Sigmoid colon (tissue), 7 donors: ENCODE data around the gene TM2D3. TPM values are rescaled to one million over a fixed set of nuclear protein-coding genes. Genes with fewer than 3 reads are reported as not detected.
"Not testable (repeated sequence)": the region's sequence is repeated elsewhere in the genome, so short reads cannot be mapped to it uniquely, and the experiment has no call there.

Experiments
- DNase-seq: peaks from one replicate; pipeline ENCODE4 v3.0.0-alpha.2; 2019
- H3K27ac ChIP-seq, 4 donors: fragments of 200-600 bp; sonication (generic); one replicate each; pipeline ENCODE4 v1.5.1; 2016 to 2019; ENCODE audit warnings: mild to moderate bottlenecking in 1 of 4
- H3K27me3 ChIP-seq, 3 donors: fragments of 200-600 bp; sonication (generic); one replicate each; pipeline ENCODE4 v1.5.1; 2019; ENCODE audit warnings: mild to moderate bottlenecking in 1 of 3
- H3K36me3 ChIP-seq, 4 donors: fragments of 200-600 bp; sonication (generic); one replicate each; pipeline ENCODE4 v1.5.1; 2016 to 2019
- H3K4me1 ChIP-seq, 4 donors: fragments of 200-600 bp; sonication (generic); one replicate each; pipeline ENCODE4 v1.5.1; 2017 to 2019
- H3K4me3 ChIP-seq, 4 donors: fragments of 200-600 bp; sonication (generic); one replicate each; pipeline ENCODE4 v1.5.1; 2017 to 2019; ENCODE audit warnings: mild to moderate bottlenecking in 2 of 4, moderate library complexity in 1 of 4
- H3K9me3 ChIP-seq, 4 donors: fragments of 200-600 bp in 3 of 4; sonication (generic) in 3 of 4; one replicate each; pipeline versions ENCODE4 v1.5.1 to v1.6.1; 2013 to 2019
- EP300 ChIP-seq, 4 donors: sonication (generic); formaldehyde crosslinking; IDR thresholded peaks; one replicate each; pipeline ENCODE4 v1.6.1; 2017; ENCODE audit warnings: antibody characterized with exemption in 4 of 4
- POLR2A ChIP-seq, 2 donors: fragments of 450-650 bp; IDR thresholded peaks; one replicate each; pipeline ENCODE4 v1.6.1; 2016; ENCODE audit warnings: antibody characterized with exemption in 2 of 2, mild to moderate bottlenecking in 2 of 2, moderate library complexity in 2 of 2
- POLR2AphosphoS5 ChIP-seq, 4 donors: sonication (generic); formaldehyde crosslinking; IDR thresholded peaks; one replicate each; pipeline ENCODE4 v1.6.1; 2017; ENCODE audit warnings: antibody characterized with exemption in 4 of 4
- WGBS, 2 donors: extraction: QIAGEN DNeasy Blood & Tissue Kit; methylation state at CpG; one replicate each; pipeline ENCODE4 v1.1.7; 2013; 5-methylcytosine and 5-hydroxymethylcytosine counted together
- intact Hi-C: fragments of 100-400 bp; cut with DNase I; formaldehyde crosslinking; loops from one replicate; pipeline ENCODE4 v1.15.1; 2023
- polyA plus RNA-seq, 3 donors: library from polyadenylated mRNA; stranded (reverse); fragments of 200-250 nt; gene quantifications; one replicate each; pipeline ENCODE4 v1.2.3, GENCODE V29; 2013
- total RNA-seq, 4 donors: library from RNA; depleted of rRNA; stranded (reverse); fragments of >200 nt; gene quantifications; one replicate each; pipeline ENCODE4 v1.1.0, GENCODE V29; 2016
- TF ChIP-seq, protein P1 (sequence below), 4 experiments: fragments of 450-650 bp in 3 of 4; fragments of 200-600 bp in 1 of 4; IDR thresholded peaks; one replicate each; pipeline ENCODE4 v1.5.1; 2016 to 2019; ENCODE audit warnings: antibody characterized with exemption in 4 of 4, mild to moderate bottlenecking in 3 of 4, moderate library complexity in 2 of 4
- donor health status: healthy with polysubstance abuse.
- donor health status: Bipolar disorder and iron deficiency.
- donor health status: healthy.

Gene TM2D3
- total and polyA plus RNA-seq, 7 donors: 17.1 to 61.4 (median 49.3) TPM

DNA sequence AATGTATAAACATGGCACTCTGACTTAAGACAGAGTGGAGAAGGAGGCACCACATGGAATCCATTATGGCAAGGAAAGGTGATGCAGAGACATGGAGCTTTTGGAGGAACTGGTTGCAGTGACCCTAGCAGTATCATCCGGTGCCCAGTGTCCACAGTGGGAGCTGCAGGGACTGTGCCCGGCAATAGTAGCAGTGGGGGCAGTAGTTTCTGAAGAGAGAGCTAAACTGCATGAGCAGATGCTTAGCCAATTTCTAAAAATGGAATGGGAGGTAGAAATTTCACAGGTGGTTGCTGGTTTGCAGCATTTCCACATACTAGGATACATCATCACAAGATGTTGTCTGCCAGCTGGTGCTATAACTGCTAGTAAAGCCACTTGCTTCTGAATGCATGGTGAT is 7.8 kb upstream of the TM2D3 start:
- TF ChIP-seq, protein P1, sequence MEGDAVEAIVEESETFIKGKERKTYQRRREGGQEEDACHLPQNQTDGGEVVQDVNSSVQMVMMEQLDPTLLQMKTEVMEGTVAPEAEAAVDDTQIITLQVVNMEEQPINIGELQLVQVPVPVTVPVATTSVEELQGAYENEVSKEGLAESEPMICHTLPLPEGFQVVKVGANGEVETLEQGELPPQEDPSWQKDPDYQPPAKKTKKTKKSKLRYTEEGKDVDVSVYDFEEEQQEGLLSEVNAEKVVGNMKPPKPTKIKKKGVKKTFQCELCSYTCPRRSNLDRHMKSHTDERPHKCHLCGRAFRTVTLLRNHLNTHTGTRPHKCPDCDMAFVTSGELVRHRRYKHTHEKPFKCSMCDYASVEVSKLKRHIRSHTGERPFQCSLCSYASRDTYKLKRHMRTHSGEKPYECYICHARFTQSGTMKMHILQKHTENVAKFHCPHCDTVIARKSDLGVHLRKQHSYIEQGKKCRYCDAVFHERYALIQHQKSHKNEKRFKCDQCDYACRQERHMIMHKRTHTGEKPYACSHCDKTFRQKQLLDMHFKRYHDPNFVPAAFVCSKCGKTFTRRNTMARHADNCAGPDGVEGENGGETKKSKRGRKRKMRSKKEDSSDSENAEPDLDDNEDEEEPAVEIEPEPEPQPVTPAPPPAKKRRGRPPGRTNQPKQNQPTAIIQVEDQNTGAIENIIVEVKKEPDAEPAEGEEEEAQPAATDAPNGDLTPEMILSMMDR (IDR thresholded peaks at IDR 0.05): no peak
- TF ChIP-seq POLR2AphosphoS5 (IDR thresholded peaks at IDR 0.05) (no peak), POLR2A (IDR thresholded peaks at IDR 0.05) (no peak), EP300 (IDR thresholded peaks at IDR 0.05) (no peak)
- Histone ChIP-seq H3K27me3 (no peaks in the 10 kb centered on the region), H3K4me3 (no peak overlapping the region), H3K4me1 (no peaks in the 10 kb centered on the region), H3K27ac (no peak overlapping the region), H3K9me3 (no peaks in the 10 kb centered on the region), H3K36me3 (peaks cover 0 to 64% (median 15%) of the 10 kb centered on the region in 4 donors)
- no peak for DNase-seq
- intact Hi-C loops: no loop called here
- WGBS, 2 donors: 96 to 98% methylated on average over 2 of the region's 2 CpGs

DNA sequence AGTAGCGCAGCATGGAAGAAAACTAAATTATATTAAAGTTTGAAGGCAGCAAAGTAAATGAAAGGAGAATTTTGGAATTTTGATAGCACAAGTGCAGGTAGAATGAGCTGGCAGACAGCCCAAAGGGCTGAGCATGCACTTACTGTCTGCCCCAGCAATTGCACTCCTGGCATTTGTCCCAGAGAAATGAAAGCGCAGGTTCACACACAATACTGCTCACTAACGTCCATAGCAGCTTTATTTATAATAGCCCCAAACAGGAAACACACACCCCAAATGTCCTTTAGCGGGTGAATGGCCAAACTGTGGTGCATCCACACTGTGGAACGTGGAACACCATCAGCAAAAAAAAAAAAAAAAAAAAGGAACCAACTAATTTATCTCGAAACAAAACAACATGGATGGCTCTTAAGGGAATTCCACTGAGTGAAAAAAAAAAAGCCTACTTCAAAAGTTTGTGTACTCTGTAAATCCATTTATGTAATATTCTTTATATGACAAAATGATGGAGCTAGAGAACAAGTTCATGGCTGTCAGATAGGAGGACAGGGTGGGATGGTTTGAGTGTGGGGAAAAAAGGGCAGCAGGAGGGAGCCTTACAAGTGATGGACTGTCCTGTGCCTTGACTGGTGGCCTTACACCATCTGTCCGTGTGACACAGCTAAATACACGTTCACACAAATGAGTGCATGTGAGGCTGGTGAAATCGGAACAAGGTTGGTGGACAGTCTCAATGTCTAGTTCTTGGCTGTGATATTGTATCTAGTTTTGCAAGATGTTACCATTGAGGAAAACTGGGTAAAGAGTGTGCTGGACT is 6.0 kb upstream of the TM2D3 start:
- no peaks in the 10 kb centered on the region for H3K27me3 ChIP-seq
- H3K9me3 ChIP-seq: no peaks in the 10 kb centered on the region
- peaks cover 0 to 5% (median 2%) of the 10 kb centered on the region in 4 donors for H3K4me1 ChIP-seq
- peaks cover 0 to 64% (median 15%) of the 10 kb centered on the region in 4 donors for H3K36me3 ChIP-seq
- intact Hi-C loops: no loop called here
- DNase-seq: no peak
- H3K27ac ChIP-seq: no peak overlapping the region
- no peak overlapping the region for H3K4me3 ChIP-seq
- TF ChIP-seq EP300 (IDR thresholded peaks at IDR 0.05) (no peak), POLR2AphosphoS5 (IDR thresholded peaks at IDR 0.05) (peak in 1 of 4 donors; percentile 9)
- WGBS, 2 donors: 32 to 59% methylated on average over 9 of the region's 9 CpGs

DNA sequence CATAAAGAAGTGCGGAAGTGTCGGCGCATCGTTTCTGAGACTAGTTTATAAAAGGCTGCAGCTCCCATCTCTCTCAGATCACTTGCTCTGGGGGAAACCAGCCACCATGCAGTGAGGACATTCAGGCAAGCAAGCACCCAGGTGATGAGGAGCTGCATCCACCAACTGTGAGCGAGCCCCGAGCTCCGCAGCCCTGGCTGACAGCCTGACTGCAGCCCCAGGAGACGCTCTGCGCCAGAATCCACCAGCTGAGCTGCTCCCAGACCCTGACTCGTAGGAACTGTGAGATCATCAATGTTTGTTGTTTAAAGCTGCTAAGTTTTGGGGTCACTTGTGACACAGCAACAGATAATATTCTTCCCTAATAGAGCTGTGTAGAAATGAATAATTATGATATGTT is 5.0 kb upstream of the TM2D3 start:
- H3K9me3 ChIP-seq: no peaks in the 10 kb centered on the region
- WGBS, 2 donors: 94 to 95% methylated on average over 10 of the region's 10 CpGs
- H3K36me3 ChIP-seq: peaks cover 0 to 54% (median 15%) of the 10 kb centered on the region in 4 donors
- intact Hi-C loops: no loop called here
- no peak overlapping the region for H3K27ac ChIP-seq
- no peak overlapping the region for H3K4me3 ChIP-seq
- no peaks in the 10 kb centered on the region for H3K27me3 ChIP-seq
- TF ChIP-seq POLR2A (IDR thresholded peaks at IDR 0.05) (no peak), POLR2AphosphoS5 (IDR thresholded peaks at IDR 0.05) (no peak), EP300 (IDR thresholded peaks at IDR 0.05) (no peak)
- TF ChIP-seq, protein P1 (IDR thresholded peaks at IDR 0.05): no peak
- peaks cover 0 to 12% (median 6%) of the 10 kb centered on the region in 4 donors for H3K4me1 ChIP-seq
- no peak for DNase-seq

DNA sequence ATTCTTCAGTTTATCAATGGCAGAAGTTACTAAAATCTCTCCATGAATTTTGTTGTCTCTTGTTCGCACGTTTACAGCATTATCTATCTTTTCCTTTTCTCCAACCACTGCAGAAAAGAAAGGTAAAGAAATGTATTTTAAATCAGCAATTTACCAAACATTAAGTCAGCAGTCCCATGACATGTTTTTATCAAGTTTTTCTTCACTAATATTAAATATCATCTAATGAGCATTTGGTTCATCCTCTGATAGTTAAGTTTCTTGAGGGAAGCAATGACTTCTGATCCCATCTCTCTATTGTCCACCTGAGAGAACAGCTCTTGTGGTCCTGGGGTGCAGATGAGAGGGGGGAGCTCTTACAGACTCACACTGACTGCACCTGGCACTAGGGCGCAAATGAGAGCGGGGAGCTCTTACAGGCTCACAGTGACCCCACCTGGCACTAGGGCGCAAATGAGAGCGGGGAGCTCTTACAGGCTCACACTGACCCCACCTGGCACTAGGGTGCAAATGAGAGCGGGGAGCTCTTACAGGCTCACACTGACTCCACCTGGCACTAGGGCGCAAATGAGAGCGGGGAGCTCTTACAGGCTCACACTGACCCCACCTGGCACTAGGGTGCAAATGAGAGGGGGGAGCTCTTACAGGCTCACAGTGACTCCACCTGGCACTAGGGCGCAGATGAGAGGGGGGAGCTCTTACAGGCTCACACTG is 2.6 kb upstream of the TM2D3 start:
- H3K27me3 ChIP-seq, H3K9me3 ChIP-seq, DNase-seq, intact Hi-C loops, H3K27ac ChIP-seq, H3K4me3 ChIP-seq: not testable (repeated sequence)
- H3K4me1 ChIP-seq: peaks cover 0 to 29% (median 22%) of the 10 kb centered on the region in 4 donors
- peaks cover 0 to 37% (median 6%) of the 10 kb centered on the region in 4 donors for H3K36me3 ChIP-seq
- 92 to 93% methylated on average over 10 of the region's 10 CpGs for WGBS, 2 donors

DNA sequence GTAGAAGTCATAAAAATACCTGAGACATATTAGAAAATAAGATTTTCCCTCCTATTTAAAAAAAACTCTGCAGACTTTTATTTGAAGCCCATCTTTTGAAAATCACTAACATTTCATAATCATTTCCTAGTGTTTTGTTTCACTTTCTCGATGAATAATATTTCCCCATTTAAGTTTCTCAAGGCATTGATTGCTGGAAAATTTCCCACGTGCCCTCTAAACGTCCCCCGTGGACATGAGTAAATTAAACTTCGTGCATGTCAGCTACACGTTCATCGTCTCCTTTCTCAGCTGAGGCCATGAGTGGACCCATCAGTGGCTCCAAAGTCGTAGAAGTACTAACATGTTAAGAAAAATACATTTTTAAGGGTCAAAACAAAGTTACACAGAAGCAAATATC is 2.0 kb upstream of the TM2D3 start:
- intact Hi-C loops: no loop called here
- Histone ChIP-seq H3K4me3 (no peak overlapping the region), H3K9me3 (no peaks in the 10 kb centered on the region), H3K27ac (no peak overlapping the region), H3K36me3 (peaks cover 0 to 38% (median 6%) of the 10 kb centered on the region in 4 donors), H3K4me1 (peaks cover 0 to 35% (median 28%) of the 10 kb centered on the region in 4 donors), H3K27me3 (no peaks in the 10 kb centered on the region)
- 80 to 82% methylated on average over 8 of the region's 8 CpGs for WGBS, 2 donors
- DNase-seq: no peak
- TF ChIP-seq POLR2A (IDR thresholded peaks at IDR 0.05) (no peak), EP300 (IDR thresholded peaks at IDR 0.05) (no peak), POLR2AphosphoS5 (IDR thresholded peaks at IDR 0.05) (no peak)
- TF ChIP-seq, protein P1 (IDR thresholded peaks at IDR 0.05): no peak
